PC-3 (cell line): ENCODE results near the gene VASN.

Experiments
- EZH2 ChIP-seq: fragments of 300-600 bp; sonication (generic); IDR thresholded peaks from one replicate; pipeline ENCODE4 v1.6.1; 2017; ENCODE audit warnings: antibody characterized with exemption, mild to moderate bottlenecking, low read length; ENCODE audit not compliant: unreplicated experiment
- EZH2phosphoT487 ChIP-seq: fragments of 300-600 bp; sonication (generic); IDR thresholded peaks from 2 replicates; pipeline ENCODE4 v1.6.1; 2018; ENCODE audit warnings: mild to moderate bottlenecking, antibody characterized with exemption, low read length, borderline replicate concordance
- TF ChIP-seq, protein P1 (sequence below): fragments of 300-600 bp; sonication (generic); conservative IDR thresholded peaks from 2 replicates; pipeline ENCODE4 v1.5.1; 2017; ENCODE audit warnings: antibody characterized with exemption, low read depth, mild to moderate bottlenecking, low read length

DNA sequence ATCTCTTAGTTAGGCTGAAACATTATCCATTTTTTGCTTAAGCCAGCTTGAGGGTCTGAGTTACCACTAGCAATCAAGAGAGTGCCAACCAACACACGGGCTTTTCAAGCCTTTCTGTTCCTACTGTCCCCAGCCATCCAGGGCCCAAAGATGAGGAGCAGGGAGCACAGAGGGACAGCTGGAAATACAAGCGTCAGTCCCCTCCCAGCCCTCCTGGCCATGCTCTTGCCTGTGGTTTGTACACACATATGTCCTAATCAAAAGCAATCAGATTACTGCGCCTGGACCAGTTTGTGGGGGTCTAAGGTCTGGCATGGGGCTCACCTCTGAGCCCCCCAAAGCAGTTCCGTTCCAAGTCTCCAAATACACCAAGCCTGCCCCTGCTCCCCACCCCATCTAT, 41.2 kb downstream of the VASN start:
- TF ChIP-seq, protein P1, sequence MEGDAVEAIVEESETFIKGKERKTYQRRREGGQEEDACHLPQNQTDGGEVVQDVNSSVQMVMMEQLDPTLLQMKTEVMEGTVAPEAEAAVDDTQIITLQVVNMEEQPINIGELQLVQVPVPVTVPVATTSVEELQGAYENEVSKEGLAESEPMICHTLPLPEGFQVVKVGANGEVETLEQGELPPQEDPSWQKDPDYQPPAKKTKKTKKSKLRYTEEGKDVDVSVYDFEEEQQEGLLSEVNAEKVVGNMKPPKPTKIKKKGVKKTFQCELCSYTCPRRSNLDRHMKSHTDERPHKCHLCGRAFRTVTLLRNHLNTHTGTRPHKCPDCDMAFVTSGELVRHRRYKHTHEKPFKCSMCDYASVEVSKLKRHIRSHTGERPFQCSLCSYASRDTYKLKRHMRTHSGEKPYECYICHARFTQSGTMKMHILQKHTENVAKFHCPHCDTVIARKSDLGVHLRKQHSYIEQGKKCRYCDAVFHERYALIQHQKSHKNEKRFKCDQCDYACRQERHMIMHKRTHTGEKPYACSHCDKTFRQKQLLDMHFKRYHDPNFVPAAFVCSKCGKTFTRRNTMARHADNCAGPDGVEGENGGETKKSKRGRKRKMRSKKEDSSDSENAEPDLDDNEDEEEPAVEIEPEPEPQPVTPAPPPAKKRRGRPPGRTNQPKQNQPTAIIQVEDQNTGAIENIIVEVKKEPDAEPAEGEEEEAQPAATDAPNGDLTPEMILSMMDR: no peak
- TF ChIP-seq EZH2 (no peak), EZH2phosphoT487 (no peak)
